Memory B cell (primary cell): ENCODE results near the gene BBS9.
"Not testable (repeated sequence)": the region's sequence is repeated elsewhere in the genome, so short reads cannot be mapped to it uniquely, and the experiment has no call there.

Experiments
- ATAC-seq: fragments of 150-1000 bp; cut with Tn5 transposase; 2 replicates; pipeline ENCODE4 v1.10.0; 2021; ENCODE audit warnings: low read depth, mild to moderate bottlenecking, moderate library complexity
- DNase-seq, 2 donors: peaks; one replicate each; pipeline ENCODE4 v3.0.0; 2022; ENCODE audit warnings: low spot score in 2 of 2
- H3K27ac Mint-ChIP-seq: one replicate; pipeline ENCODE4 v1.8.0; 2022; ENCODE audit warnings: mild to moderate bottlenecking, moderate library complexity, mixed read lengths
- H3K27me3 Mint-ChIP-seq: one replicate; pipeline ENCODE4 v1.8.0; 2022; ENCODE audit warnings: mixed read lengths
- H3K36me3 Mint-ChIP-seq: one replicate; pipeline ENCODE4 v1.8.0; 2022; ENCODE audit warnings: mild to moderate bottlenecking, mixed read lengths
- H3K4me1 Mint-ChIP-seq: one replicate; pipeline ENCODE4 v1.8.0; 2022; ENCODE audit warnings: mixed read lengths
- H3K4me3 Mint-ChIP-seq: one replicate; pipeline ENCODE4 v1.8.0; 2022; ENCODE audit warnings: mild to moderate bottlenecking, moderate library complexity, mixed read lengths
- H3K9me3 Mint-ChIP-seq: one replicate; pipeline ENCODE4 v1.8.0; 2022; ENCODE audit warnings: mixed read lengths

BBS9 gene

DNA sequence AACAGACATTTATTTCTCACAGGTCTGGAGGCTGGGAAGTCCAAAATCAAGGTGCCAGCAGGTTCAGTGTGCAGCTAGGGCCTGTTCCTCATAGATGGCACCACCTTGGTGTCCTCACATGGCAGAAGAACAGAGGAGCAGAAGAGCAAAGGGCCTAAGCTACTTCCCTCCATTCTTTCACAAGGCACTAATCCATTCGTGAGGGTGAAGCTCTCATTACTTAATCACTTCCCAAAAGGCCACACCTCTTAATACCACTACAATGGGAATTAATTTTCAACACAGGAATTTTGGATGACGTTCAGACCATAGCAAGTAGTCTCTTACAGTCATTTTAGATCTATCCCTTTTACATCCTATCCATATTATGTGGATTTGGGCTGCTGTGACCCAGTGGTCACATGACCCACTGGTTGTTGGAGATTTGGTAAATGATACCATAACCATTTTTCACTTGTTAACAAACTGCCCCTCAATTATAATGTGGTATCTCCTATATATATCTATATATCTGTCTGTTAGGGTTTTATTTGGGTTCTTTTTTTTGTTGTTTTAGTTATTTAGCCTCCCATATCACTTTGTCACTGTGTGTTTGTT lies 63.4 kb downstream of the BBS9 start:
- Mint-ChIP-seq H3K4me3 (no peak overlapping the region), H3K36me3 (peaks cover 18% of the 10 kb centered on the region), H3K4me1 (peaks cover 32% of the 10 kb centered on the region), H3K9me3 (no peaks in the 10 kb centered on the region), H3K27ac (peak overlapping the region; percentile 2), H3K27me3 (no peaks in the 10 kb centered on the region)
- ATAC-seq = no peak
- DNase-seq = no peak

DNA sequence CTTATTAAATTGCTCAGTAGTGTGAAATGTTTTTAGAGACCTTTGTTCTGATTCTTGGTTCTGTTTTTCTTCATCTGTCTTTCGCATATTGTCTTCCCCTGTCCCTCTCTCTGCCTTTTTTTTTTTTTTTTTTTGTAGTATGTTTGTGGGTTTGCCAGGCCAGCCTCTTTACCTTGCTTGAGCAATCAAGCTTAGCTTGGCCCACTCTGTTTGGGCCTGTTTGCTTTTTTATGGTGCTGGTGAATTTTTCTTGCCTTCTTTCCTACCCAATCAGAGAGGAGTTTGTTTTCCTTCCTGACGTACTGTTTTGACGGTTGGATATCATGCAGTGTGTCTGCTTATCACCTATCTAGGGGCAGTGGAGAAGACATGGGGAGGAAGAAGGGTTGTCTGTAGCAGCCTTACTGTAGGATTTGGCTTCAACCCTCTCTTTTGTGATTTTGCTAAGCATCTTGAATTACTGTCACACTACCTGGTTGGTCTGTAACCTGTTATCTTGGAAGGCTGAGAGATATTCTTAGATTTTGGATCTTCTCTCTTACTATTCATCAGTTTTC lies 64.0 kb downstream of the BBS9 start:
- H3K27ac Mint-ChIP-seq = peak overlapping the region; percentile 2
- H3K4me3 Mint-ChIP-seq = no peak overlapping the region
- no peaks in the 10 kb centered on the region for H3K9me3 Mint-ChIP-seq
- DNase-seq (peak in 1 of 2 donors; percentile 4), ATAC-seq (peak; percentile 75)
- H3K27me3 Mint-ChIP-seq = no peaks in the 10 kb centered on the region
- H3K4me1 Mint-ChIP-seq = peaks cover 32% of the 10 kb centered on the region
- H3K36me3 Mint-ChIP-seq = peaks cover 15% of the 10 kb centered on the region

DNA sequence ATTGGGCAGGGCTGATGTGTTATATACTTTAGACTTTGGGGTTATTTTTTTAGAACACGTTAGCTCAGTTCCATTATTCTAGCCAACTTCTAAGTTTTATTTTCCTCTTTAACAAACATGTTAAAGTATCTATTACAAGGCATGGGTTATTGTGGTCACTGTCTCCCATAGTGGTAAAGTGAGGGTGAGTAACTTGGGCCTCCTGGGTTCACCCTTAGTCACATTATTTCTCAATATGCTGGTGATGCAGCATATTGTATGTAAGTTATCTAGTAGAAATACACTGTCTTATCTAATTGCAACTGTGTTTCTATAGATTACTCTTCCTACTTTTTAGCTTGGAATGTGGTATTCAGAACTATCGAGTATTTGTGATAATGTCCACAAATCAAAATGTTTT lies 65.9 kb downstream of the BBS9 start:
- H3K27ac Mint-ChIP-seq = no peak overlapping the region
- peaks cover 12% of the 10 kb centered on the region for H3K36me3 Mint-ChIP-seq
- DNase-seq = no peak
- ATAC-seq = no peak
- no peaks in the 10 kb centered on the region for H3K9me3 Mint-ChIP-seq
- no peak overlapping the region for H3K4me3 Mint-ChIP-seq
- H3K4me1 Mint-ChIP-seq = peaks cover 31% of the 10 kb centered on the region
- no peaks in the 10 kb centered on the region for H3K27me3 Mint-ChIP-seq

DNA sequence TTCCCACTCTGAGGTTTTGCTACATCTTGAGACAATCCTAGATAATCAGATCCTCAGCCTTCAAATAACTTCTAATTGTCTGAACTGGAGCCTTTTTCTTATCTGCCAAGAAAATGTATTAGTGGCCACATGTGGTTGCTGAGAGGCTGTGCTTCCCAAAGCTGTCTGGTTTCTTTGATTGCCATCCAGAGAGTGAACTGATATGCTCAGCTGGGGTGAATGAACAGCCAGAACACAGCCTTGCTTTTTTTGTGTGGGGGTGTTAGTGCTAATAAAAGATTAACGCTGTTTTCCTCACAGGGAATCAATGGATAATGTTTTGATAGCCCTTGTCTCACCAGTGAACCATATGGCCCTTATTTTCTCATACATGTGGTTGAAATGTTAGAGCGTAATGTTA lies 66.9 kb downstream of the BBS9 start:
- DNase-seq (no peak), ATAC-seq (no peak)
- Mint-ChIP-seq H3K27ac (no peak overlapping the region), H3K36me3 (peaks cover 15% of the 10 kb centered on the region), H3K4me1 (peaks cover 22% of the 10 kb centered on the region), H3K4me3 (no peak overlapping the region), H3K9me3 (no peaks in the 10 kb centered on the region), H3K27me3 (no peaks in the 10 kb centered on the region)

DNA sequence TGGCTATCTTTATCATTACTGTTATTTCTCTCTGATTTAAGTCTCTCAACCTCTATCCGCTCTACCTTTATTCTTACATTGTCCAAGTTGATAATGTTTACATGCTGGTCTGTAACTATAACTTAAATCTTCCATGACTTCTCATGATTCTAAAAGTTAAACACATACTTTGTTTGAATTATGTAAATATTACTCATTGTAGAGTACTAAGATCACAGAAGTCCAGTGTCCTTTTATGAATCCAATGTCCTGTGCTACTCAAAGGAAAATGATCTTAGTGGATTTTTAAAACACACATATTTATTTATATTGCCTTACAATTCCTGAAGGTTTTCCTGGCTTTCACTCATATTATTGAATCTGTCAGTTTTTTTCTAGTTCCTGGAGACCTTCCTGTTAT lies 70.9 kb downstream of the BBS9 start:
- ATAC-seq = no peak
- peaks cover 9% of the 10 kb centered on the region for H3K9me3 Mint-ChIP-seq
- H3K4me1 Mint-ChIP-seq = no peaks in the 10 kb centered on the region

DNA sequence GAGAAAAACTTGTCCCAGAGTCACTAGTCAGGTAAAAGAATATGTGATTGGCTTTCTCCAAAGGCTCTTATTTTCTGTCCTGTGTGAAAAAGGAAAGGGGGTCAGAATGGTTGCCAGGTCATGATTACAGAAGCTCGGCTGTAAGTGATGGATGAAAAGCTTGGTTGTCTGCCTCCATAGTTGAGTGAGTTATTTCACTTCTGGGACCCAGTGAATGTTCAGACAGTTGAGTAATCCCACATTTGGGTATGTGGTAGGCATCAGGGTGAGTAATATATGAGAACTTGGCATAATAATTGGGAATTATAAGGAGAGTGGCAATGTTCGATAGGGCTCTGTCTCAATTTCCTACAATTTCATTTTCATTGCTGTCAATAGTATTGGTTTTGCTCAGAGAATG lies 72.5 kb downstream of the BBS9 start:
- H3K9me3 Mint-ChIP-seq = peaks cover 9% of the 10 kb centered on the region
- no peak overlapping the region for H3K4me3 Mint-ChIP-seq

More for the DNA sequence above, 70.9 kb downstream of the BBS9 start:
- H3K4me3 Mint-ChIP-seq = no peak overlapping the region
- no peak overlapping the region for H3K27ac Mint-ChIP-seq
- DNase-seq = no peak
- H3K36me3 Mint-ChIP-seq = peaks cover 19% of the 10 kb centered on the region
- H3K27me3 Mint-ChIP-seq = no peaks in the 10 kb centered on the region

DNA sequence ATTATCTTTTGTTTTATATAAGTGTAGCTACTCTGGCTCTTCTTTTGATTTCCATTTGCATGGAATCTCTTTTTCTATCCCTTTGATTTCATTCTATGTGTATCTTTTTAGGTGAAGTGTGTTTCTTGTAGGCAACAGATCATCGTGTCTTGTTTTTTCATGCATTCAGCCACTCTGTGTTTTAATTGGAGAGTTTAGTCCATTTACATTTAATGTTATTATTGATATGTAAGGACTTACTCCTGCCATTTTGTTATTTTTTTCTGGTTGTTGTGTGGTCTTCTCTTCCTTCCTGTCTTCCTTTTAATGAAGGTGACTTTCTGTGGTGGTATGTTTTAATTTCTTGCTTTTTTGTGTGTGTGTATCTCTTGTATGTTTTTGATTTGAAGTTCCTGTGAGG lies 81.6 kb downstream of the BBS9 start:
- Mint-ChIP-seq H3K4me1 (no peaks in the 10 kb centered on the region), H3K9me3 (peaks cover 16% of the 10 kb centered on the region), H3K27me3 (no peaks in the 10 kb centered on the region), H3K4me3 (no peak overlapping the region), H3K36me3 (peaks cover 64% of the 10 kb centered on the region), H3K27ac (no peak overlapping the region)
- ATAC-seq (no peak), DNase-seq (no peak)

More for the DNA sequence above, 72.5 kb downstream of the BBS9 start:
- no peak for ATAC-seq
- no peak overlapping the region for H3K27ac Mint-ChIP-seq
- H3K27me3 Mint-ChIP-seq = no peaks in the 10 kb centered on the region
- peaks cover 20% of the 10 kb centered on the region for H3K36me3 Mint-ChIP-seq
- no peak for DNase-seq
- no peaks in the 10 kb centered on the region for H3K4me1 Mint-ChIP-seq

DNA sequence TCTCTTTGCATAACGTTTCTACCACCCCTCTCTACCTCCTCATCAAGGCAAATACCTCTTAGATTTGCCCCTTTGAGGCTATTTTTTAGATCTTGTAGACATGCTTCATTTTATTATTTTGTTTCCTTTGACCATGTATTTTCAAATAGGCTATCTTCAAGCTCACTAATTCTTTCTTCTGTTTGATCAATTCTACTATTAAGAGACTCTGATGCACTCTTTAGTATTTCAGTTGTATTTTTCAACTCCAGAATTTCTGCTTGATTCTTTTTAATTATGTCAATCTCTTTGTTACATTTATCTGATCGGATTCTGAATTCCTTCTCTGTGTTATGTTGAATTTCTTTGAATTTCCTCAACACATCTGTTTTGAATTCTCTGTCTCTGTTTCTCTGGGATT lies 82.8 kb downstream of the BBS9 start:
- Mint-ChIP-seq H3K4me3 (no peak overlapping the region), H3K27ac (no peak overlapping the region), H3K4me1 (no peaks in the 10 kb centered on the region), H3K27me3 (no peaks in the 10 kb centered on the region), H3K36me3 (peaks cover 61% of the 10 kb centered on the region), H3K9me3 (peaks cover 16% of the 10 kb centered on the region)
- DNase-seq (no peak), ATAC-seq (no peak)

DNA sequence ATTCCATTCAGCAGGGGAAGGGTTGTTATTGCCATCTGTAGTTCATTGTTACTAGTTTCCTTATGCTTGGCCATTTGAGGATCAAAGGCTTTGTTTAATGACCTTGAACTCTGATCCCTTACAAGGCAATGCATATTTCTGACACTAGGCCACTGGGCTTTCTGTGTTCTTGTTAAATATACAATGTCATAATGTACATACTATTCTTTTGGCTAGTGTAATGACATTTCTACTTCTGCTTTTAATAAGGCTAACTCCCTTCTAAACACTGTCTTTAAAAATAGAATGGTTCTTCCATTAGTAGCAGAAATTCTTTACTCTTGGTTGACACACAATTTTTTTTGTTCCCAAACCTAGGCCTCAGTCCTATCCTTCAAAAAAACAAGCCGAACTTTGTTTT lies 86.6 kb downstream of the BBS9 start:
- H3K9me3 Mint-ChIP-seq = peaks cover 9% of the 10 kb centered on the region
- no peaks in the 10 kb centered on the region for H3K4me1 Mint-ChIP-seq
- H3K4me3 Mint-ChIP-seq = no peak overlapping the region
- peaks cover 48% of the 10 kb centered on the region for H3K36me3 Mint-ChIP-seq
- H3K27me3 Mint-ChIP-seq = no peaks in the 10 kb centered on the region
- DNase-seq (no peak), ATAC-seq (no peak)
- no peak overlapping the region for H3K27ac Mint-ChIP-seq

DNA sequence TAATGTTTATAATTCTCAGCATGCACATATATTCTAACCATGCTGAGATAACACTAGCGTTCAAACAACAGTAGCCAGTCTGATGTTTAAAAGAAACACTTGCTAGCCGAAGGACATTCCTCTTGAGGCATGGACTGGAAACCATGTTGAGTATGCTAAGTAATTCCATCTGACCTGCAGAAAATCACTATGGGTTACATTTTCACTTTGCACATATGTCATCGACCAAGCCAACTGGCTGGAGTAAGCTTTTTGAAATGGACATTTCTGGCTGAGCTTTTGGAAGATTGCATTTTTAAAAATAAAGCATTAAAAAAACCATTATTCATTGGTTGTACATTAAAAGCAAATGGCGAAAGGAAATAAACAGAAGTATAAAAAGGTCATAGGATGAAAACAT lies 88.2 kb downstream of the BBS9 start:
- peaks cover 32% of the 10 kb centered on the region for H3K36me3 Mint-ChIP-seq
- H3K4me3 Mint-ChIP-seq = no peak overlapping the region
- H3K27me3 Mint-ChIP-seq = no peaks in the 10 kb centered on the region
- H3K27ac Mint-ChIP-seq = no peak overlapping the region
- H3K4me1 Mint-ChIP-seq = no peaks in the 10 kb centered on the region
- ATAC-seq (no peak), DNase-seq (no peak)
- H3K9me3 Mint-ChIP-seq = no peaks in the 10 kb centered on the region

DNA sequence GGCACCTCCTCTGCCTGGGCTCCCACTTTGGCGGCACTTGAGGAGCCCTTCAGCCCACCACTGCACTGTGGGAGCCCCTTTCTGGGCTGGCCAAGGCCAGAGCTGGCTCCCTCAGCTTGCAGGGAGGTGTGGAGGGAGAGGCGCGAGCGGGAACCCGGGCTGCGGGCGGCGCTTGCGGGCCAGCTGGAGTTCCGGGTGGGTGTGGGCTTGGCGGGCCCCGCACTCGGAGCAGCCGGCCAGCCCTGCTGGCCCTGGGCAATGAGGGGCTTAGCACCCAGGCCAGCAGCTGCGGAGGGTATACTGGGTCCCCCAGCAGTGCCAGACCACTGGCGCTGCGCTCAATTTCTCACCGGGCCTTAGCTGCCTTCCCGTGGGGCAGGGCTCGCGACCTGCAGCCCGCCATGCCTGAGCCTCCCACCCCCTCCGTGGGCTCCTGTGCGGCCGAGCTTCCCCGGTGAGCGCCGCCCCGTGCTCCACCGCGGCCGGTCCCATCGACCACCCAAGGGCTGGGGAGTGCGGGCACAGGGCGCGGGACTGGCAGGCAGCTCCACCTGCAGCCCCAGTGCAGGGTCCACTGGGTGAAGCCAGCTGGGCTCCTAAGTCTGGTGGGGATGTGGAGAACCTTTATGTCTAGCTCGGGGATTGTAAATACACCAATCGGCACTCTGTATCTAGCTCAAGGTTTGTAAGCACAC lies 89.6 kb downstream of the BBS9 start:
- ATAC-seq, H3K4me1 Mint-ChIP-seq, H3K4me3 Mint-ChIP-seq, H3K27ac Mint-ChIP-seq, H3K27me3 Mint-ChIP-seq, DNase-seq, H3K9me3 Mint-ChIP-seq: not testable (repeated sequence)
- H3K36me3 Mint-ChIP-seq = peaks cover 24% of the 10 kb centered on the region

DNA sequence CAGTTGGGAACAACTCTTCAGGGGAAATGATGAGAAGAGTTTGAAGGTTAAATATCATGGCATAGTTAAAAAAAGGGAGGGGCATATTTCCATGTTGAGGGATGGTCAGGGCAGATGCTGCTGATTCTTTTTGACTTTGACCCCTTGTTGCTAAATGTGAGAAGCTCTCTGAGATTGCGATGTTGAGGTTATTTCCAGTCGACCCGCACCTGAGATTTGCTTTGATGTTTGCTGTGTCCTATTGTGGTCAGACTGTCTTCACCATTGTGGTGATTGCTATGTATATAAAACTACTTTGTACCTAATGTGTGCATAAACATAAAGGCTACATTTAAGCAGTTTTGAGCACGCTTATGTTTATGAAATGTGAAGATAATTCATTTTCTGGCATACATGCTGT lies 90.9 kb downstream of the BBS9 start:
- ATAC-seq = no peak
- peaks cover 1% of the 10 kb centered on the region for H3K9me3 Mint-ChIP-seq
- H3K4me3 Mint-ChIP-seq = no peak overlapping the region
- H3K27me3 Mint-ChIP-seq = no peaks in the 10 kb centered on the region
- no peak overlapping the region for H3K27ac Mint-ChIP-seq
- DNase-seq = no peak
- H3K36me3 Mint-ChIP-seq = peaks cover 14% of the 10 kb centered on the region
- H3K4me1 Mint-ChIP-seq = peaks cover 2% of the 10 kb centered on the region

DNA sequence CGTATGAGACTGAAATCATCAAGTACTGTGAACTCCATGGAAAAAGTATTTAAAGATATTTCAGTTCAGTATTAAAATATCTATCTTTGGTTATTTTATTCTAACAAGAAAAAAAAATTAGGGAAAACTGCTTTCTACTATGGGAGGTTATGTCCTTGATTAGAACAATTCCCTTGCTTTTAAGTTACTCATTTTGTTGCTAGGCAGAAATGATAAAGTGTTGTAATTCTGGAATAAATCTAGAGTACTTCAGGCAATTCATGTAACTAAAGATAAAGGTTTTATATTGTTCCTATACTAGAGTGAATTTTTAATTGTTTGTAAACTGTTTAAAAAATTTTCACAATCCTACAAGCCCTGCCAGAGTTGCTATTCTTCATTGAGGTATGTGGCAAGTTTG lies 92.0 kb downstream of the BBS9 start:
- Mint-ChIP-seq H3K4me3 (no peak overlapping the region), H3K36me3 (peaks cover 10% of the 10 kb centered on the region), H3K27me3 (no peaks in the 10 kb centered on the region), H3K9me3 (peaks cover 1% of the 10 kb centered on the region), H3K27ac (no peak overlapping the region), H3K4me1 (peaks cover 2% of the 10 kb centered on the region)
- DNase-seq (no peak), ATAC-seq (no peak)

DNA sequence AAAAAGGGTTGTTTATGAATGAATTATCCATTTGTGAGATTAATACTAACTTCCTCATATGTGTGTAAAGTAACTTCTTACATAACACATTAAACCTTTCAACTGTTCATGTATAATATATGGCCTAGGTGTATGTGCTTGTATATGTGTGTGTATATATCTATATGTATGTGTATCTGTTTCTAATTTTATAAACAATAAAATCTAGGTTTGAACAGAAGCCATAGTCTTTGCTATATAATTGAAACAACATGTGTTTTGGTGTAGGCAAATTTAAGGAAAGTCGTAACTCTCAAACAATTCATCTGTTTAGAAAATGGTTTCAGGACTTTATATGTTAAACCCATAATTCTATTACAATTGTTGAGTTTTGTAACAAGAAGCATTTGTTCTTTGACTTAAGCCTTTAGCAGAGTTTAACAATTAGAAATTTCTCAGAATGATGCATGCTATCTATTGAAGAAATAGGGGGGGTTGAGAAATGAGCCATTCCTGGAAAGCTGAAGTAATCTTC lies 103.3 kb downstream of the BBS9 start:
- H3K27me3 Mint-ChIP-seq = no peaks in the 10 kb centered on the region
- no peak for ATAC-seq
- DNase-seq = no peak
- H3K9me3 Mint-ChIP-seq = no peaks in the 10 kb centered on the region
- H3K4me1 Mint-ChIP-seq = peaks cover 3% of the 10 kb centered on the region
- peaks cover 9% of the 10 kb centered on the region for H3K36me3 Mint-ChIP-seq
- H3K27ac Mint-ChIP-seq = no peak overlapping the region
- no peak overlapping the region for H3K4me3 Mint-ChIP-seq
